NT2/D1 (cell line): ENCODE measurements around the gene IL22RA1.

Source experiments
- SUZ12 ChIP-seq: IDR thresholded peaks from 2 replicates; pipeline ENCODE4 v1.6.1; 2011; ENCODE audit not compliant: insufficient read length, insufficient read depth; ENCODE audit errors: extremely low read depth
- YY1 ChIP-seq: IDR thresholded peaks from 2 replicates; pipeline ENCODE4 v1.6.1; 2011; ENCODE audit not compliant: insufficient read length, insufficient read depth
- ZNF274 ChIP-seq: IDR thresholded peaks from 2 replicates; pipeline ENCODE4 v1.6.1; 2011; ENCODE audit warnings: mild to moderate bottlenecking, low read depth, low read length

GRCh38 chr1:24118410-24119242 lies 24.3 kb downstream of the IL22RA1 start:
- TF ChIP-seq ZNF274, result no peak
- TF ChIP-seq SUZ12, result no peak
- no peak for TF ChIP-seq YY1
